Mammary epithelial cell (primary cell): ENCODE data around the gene PDE11A.

Experiments used
- EZH2 ChIP-seq: IDR thresholded peaks from 2 replicates; pipeline ENCODE4 v1.6.1; 2012; ENCODE audit warnings: low read length, inconsistent platforms, borderline replicate concordance
- TF ChIP-seq, protein P1 (sequence below), 2 donors: IDR thresholded peaks in 1 of 2; conservative IDR thresholded peaks in 1 of 2; 2 replicates each; pipeline ENCODE4 v1.5.1; 2011 to 2012; ENCODE audit warnings: inconsistent platforms in 2 of 2, low read length in 2 of 2, mild to moderate bottlenecking in 2 of 2, control low read depth in 1 of 2, low read depth in 1 of 2; ENCODE audit not compliant: insufficient read depth in 1 of 2; ENCODE audit errors: extremely low read depth in 1 of 2

DNA sequence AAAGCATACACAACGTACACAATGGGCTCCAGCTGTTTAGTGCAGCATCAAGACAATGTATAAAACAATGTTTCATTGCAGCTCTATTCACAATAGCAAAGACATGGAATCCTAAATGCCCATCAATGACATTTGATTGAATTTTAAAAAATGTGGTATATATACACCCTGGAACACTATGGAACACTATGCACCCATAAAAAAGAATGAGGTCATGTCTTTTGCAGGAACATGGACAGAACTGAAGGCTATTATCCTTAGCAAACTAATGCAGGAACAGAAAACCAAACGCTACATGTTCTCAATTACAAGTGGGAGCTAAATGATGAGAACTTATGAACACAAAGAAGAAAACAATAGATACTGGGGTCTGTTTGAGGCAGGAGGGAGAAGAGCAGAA is 364.5 kb downstream of the PDE11A start:
- TF ChIP-seq EZH2: no peak
- TF ChIP-seq, protein P1, sequence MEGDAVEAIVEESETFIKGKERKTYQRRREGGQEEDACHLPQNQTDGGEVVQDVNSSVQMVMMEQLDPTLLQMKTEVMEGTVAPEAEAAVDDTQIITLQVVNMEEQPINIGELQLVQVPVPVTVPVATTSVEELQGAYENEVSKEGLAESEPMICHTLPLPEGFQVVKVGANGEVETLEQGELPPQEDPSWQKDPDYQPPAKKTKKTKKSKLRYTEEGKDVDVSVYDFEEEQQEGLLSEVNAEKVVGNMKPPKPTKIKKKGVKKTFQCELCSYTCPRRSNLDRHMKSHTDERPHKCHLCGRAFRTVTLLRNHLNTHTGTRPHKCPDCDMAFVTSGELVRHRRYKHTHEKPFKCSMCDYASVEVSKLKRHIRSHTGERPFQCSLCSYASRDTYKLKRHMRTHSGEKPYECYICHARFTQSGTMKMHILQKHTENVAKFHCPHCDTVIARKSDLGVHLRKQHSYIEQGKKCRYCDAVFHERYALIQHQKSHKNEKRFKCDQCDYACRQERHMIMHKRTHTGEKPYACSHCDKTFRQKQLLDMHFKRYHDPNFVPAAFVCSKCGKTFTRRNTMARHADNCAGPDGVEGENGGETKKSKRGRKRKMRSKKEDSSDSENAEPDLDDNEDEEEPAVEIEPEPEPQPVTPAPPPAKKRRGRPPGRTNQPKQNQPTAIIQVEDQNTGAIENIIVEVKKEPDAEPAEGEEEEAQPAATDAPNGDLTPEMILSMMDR (conservative IDR thresholded peaks at IDR 0.05 in 1 of 2, IDR thresholded peaks at IDR 0.05 in 1 of 2; ENCODE audit: extremely low read depth in 1 of 2, insufficient read depth in 1 of 2, low read depth in 1 of 2, low read length in 2 of 2): no peak
